ENCODE measurements around the gene MAEL.

GRCh38 chr1:167071286-167071685 is 82.2 kb downstream of the MAEL start:
- no peak for TF ChIP-seq CTCF (conservative IDR thresholded peaks at IDR 0.05; ENCODE audit: low read length)
- TF ChIP-seq EZH2phosphoT487 (IDR thresholded peaks at IDR 0.05; ENCODE audit: borderline replicate concordance): no peak

Measured in Loucy (cell line).